HL-60 (cell line): ENCODE results near the gene KIAA1671.

Experiments used
- DNase-seq, 2 experiments: peaks; one replicate each; pipeline ENCODE4 v3.0.0-alpha.2; 2010 to 2020; ENCODE audit warnings: low read depth in 1 of 2, low spot score in 1 of 2
- H3K27ac ChIP-seq: fragments of 250-450 bp; sonication (Bioruptor Pico); replicated peaks from 2 replicates; pipeline ENCODE4 v1.5.1; 2020; ENCODE audit warnings: mild to moderate bottlenecking, moderate library complexity
- H3K27me3 ChIP-seq: fragments of 250-450 bp; sonication (Bioruptor Pico); 2 replicates; pipeline ENCODE4 v1.5.1; 2021; ENCODE audit warnings: mild to moderate bottlenecking, moderate library complexity; ENCODE audit not compliant: insufficient read depth, poor library complexity, severe bottlenecking
- H3K4me3 ChIP-seq: replicated peaks from 2 replicates; pipeline ENCODE4 v1.5.1; 2011; ENCODE audit warnings: mild to moderate bottlenecking, control low read depth, low read length; ENCODE audit not compliant: insufficient read depth
- GABPA ChIP-seq: IDR thresholded peaks from 2 replicates; pipeline ENCODE4 v1.6.1; 2012; ENCODE audit warnings: low read depth
- POLR2AphosphoS5 ChIP-seq: IDR thresholded peaks from 2 replicates; pipeline ENCODE4 v1.6.1; 2012; ENCODE audit warnings: low read depth
- REST ChIP-seq: IDR thresholded peaks from 2 replicates; pipeline ENCODE4 v1.6.1; 2012; ENCODE audit warnings: low read depth; ENCODE audit not compliant: insufficient replicate concordance
- SPI1 ChIP-seq: IDR thresholded peaks from 2 replicates; pipeline ENCODE4 v1.6.1; 2012; ENCODE audit warnings: low read depth, mild to moderate bottlenecking, borderline replicate concordance
- TF ChIP-seq, protein P1 (sequence below): IDR thresholded peaks from one replicate; pipeline ENCODE4 v1.5.1; 2011; ENCODE audit warnings: low read length, control low read depth, inconsistent platforms; ENCODE audit not compliant: insufficient read depth

Gene KIAA1671

GRCh38 chr22:25193548-25193947 lies 241.0 kb downstream of the KIAA1671 start:
- DNase-seq = no peak
- no peak for TF ChIP-seq GABPA
- TF ChIP-seq REST = peak; percentile 95

GRCh38 chr22:25196326-25196725 lies 243.8 kb downstream of the KIAA1671 start:
- TF ChIP-seq SPI1 (no peak), POLR2AphosphoS5 (no peak), GABPA (no peak), REST (no peak)
- TF ChIP-seq, protein P1, sequence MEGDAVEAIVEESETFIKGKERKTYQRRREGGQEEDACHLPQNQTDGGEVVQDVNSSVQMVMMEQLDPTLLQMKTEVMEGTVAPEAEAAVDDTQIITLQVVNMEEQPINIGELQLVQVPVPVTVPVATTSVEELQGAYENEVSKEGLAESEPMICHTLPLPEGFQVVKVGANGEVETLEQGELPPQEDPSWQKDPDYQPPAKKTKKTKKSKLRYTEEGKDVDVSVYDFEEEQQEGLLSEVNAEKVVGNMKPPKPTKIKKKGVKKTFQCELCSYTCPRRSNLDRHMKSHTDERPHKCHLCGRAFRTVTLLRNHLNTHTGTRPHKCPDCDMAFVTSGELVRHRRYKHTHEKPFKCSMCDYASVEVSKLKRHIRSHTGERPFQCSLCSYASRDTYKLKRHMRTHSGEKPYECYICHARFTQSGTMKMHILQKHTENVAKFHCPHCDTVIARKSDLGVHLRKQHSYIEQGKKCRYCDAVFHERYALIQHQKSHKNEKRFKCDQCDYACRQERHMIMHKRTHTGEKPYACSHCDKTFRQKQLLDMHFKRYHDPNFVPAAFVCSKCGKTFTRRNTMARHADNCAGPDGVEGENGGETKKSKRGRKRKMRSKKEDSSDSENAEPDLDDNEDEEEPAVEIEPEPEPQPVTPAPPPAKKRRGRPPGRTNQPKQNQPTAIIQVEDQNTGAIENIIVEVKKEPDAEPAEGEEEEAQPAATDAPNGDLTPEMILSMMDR = no peak
- no peak overlapping the region for H3K4me3 ChIP-seq

More at GRCh38 chr22:25193548-25193947, 241.0 kb downstream of the KIAA1671 start:
- Histone ChIP-seq H3K27me3 (no peaks in the 10 kb centered on the region), H3K27ac (no peak overlapping the region), H3K4me3 (no peak overlapping the region)

GRCh38 chr22:25197340-25197739 lies 244.8 kb downstream of the KIAA1671 start:
- TF ChIP-seq REST (no peak), POLR2AphosphoS5 (no peak), GABPA (no peak), SPI1 (no peak)
- TF ChIP-seq, protein P1 = no peak
- no peak for DNase-seq
- H3K4me3 ChIP-seq = no peak overlapping the region
- H3K27me3 ChIP-seq = no peaks in the 10 kb centered on the region
- no peak overlapping the region for H3K27ac ChIP-seq

More at GRCh38 chr22:25196326-25196725, 243.8 kb downstream of the KIAA1671 start:
- no peak overlapping the region for H3K27ac ChIP-seq
- no peaks in the 10 kb centered on the region for H3K27me3 ChIP-seq
- DNase-seq = no peak
